Progenitor cell of endocrine pancreas (in vitro differentiated cells): Measurements from ENCODE around the gene HIRA. TPM values are rescaled to one million over a fixed set of nuclear protein-coding genes. Genes with fewer than 3 reads are reported as not detected.

Source experiments
- DNase-seq: peaks from one replicate; pipeline ENCODE4 v3.0.0; 2021; ENCODE audit warnings: low spot score; ENCODE audit not compliant: unreplicated experiment
- H3K27ac Mint-ChIP-seq: 2 replicates; pipeline ENCODE4 v1.8.0; 2021; ENCODE audit warnings: mild to moderate bottlenecking, moderate library complexity, mixed read lengths
- H3K27me3 Mint-ChIP-seq: 2 replicates; pipeline ENCODE4 v1.8.0; 2021; ENCODE audit warnings: mixed read lengths
- H3K36me3 Mint-ChIP-seq: 2 replicates; pipeline ENCODE4 v1.8.0; 2022; ENCODE audit warnings: mixed read lengths; ENCODE audit not compliant: insufficient read depth
- H3K4me1 Mint-ChIP-seq: 2 replicates; pipeline ENCODE4 v1.8.0; 2021; ENCODE audit warnings: low read depth, mixed read lengths
- H3K4me3 Mint-ChIP-seq: 2 replicates; pipeline ENCODE4 v1.8.0; 2021; ENCODE audit warnings: low read depth, mild to moderate bottlenecking, moderate library complexity, mixed read lengths
- H3K9me3 Mint-ChIP-seq: 2 replicates; pipeline ENCODE4 v1.8.0; 2021; ENCODE audit warnings: low read depth, mixed read lengths
- CTCF ChIP-seq: fragments of 200-600 bp; sonication (generic); IDR thresholded peaks from one replicate; pipeline ENCODE4 v1.5.0; 2021; ENCODE audit warnings: antibody characterized with exemption, mild to moderate bottlenecking; ENCODE audit not compliant: unreplicated experiment
- total RNA-seq: library from RNA; stranded (reverse); gene quantifications from 2 replicates; pipeline ENCODE4 v1.2.1, GENCODE V29; 2021

HIRA gene
- total RNA-seq, 1 donor from 2014 or later, result 45.3 TPM

GRCh38 chr22:19360862-19361261, 70.7 kb downstream of the HIRA start:
- no peak overlapping the region for H3K4me3 Mint-ChIP-seq
- no peak for DNase-seq
- H3K4me1 Mint-ChIP-seq, result peaks cover 2% of the 10 kb centered on the region
- no peak overlapping the region for H3K27ac Mint-ChIP-seq
- no peaks in the 10 kb centered on the region for H3K9me3 Mint-ChIP-seq
- H3K36me3 Mint-ChIP-seq, result peaks cover 18% of the 10 kb centered on the region
- TF ChIP-seq CTCF, result no peak
- H3K27me3 Mint-ChIP-seq, result no peaks in the 10 kb centered on the region

GRCh38 chr22:19360300-19360792, 71.2 kb downstream of the HIRA start:
- Mint-ChIP-seq H3K4me3 (no peak overlapping the region), H3K27me3 (no peaks in the 10 kb centered on the region), H3K9me3 (no peaks in the 10 kb centered on the region), H3K27ac (no peak overlapping the region), H3K36me3 (peaks cover 20% of the 10 kb centered on the region), H3K4me1 (peaks cover 2% of the 10 kb centered on the region)
- TF ChIP-seq CTCF, result no peak
- no peak for DNase-seq

DNA sequence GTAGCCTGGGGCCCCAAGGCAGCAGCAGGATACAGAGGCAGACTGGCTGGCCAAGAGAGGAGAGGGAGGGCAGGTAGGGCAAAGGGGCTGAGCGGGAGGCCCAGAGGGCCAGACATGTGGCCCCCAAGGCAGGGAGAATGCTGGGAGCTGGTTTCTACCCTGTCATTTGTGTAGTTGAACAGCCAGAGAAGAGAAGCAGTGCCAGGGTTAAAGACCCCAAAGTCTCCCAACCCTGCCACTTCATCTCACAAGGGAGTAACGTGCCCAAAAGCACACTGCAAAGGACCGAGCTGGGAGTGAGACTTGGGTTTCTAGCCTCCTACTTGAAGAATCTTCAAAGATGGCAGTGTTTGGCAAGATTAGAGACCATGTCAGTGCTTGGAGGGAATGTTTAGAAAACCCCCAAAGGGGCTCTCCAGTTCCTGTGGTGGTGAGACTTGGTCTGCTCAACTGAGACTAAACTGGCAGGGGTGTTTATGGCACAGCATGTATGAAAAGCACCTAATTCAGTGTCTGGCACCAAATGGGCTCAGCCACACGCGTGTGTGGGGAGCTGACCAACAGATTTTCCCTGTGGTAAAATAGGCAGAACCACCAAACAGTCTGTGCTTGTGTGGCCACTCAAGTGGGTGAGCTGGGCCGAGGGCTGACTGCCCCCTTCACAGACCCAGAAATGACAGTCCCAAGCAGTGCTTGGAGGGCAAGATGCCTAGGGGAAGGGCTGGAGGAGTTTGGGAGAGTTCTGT, 71.8 kb downstream of the HIRA start:
- peaks cover 2% of the 10 kb centered on the region for H3K4me1 Mint-ChIP-seq
- peaks cover 20% of the 10 kb centered on the region for H3K36me3 Mint-ChIP-seq
- no peaks in the 10 kb centered on the region for H3K27me3 Mint-ChIP-seq
- no peak overlapping the region for H3K4me3 Mint-ChIP-seq
- no peaks in the 10 kb centered on the region for H3K9me3 Mint-ChIP-seq
- no peak overlapping the region for H3K27ac Mint-ChIP-seq
- no peak for TF ChIP-seq CTCF
- DNase-seq, result no peak

DNA sequence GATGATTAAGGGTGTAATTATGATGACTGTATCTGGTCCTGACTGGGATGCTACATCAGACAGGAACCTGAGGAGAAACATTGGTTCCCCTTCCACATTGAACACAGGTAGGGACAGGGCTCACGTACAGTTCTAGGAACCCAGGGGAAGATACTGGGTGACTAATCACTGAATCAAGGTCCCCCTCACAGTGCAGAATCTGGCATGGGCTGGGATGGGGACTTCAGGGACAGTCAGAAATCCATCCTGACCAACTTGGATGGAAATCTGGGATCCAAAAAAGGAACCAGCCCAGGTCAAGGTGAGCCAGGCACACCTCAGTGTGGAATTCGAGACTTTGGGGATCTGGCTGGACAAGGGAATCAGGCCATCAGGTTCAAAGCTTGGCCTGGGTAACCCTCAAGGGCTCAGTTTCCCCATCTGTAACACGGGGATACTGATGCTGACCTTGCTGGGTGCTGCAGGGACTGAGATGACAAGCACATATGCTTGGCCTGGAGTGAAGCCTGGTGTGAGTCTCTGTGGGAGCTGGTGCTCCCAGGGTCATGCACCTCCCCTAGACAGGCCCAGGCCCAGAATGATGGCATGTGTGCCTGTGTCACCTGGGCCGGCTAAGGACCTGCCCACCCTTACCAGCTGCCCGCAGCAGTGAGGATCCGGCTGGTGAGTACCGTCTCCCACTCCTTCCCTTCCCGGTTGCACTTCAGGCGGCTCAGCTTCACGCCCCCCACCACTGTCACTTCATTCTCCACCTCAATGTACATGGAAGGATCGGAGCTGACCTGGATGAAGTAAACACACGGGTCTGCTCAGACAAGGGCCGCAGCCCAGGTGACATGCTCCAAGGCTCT, 72.6 kb downstream of the HIRA start:
- no peak for TF ChIP-seq CTCF
- no peaks in the 10 kb centered on the region for H3K9me3 Mint-ChIP-seq
- no peaks in the 10 kb centered on the region for H3K27me3 Mint-ChIP-seq
- no peak for DNase-seq
- peaks cover 18% of the 10 kb centered on the region for H3K36me3 Mint-ChIP-seq
- no peak overlapping the region for H3K4me3 Mint-ChIP-seq
- peaks cover 2% of the 10 kb centered on the region for H3K4me1 Mint-ChIP-seq
- H3K27ac Mint-ChIP-seq, result no peak overlapping the region

GRCh38 chr22:19358195-19358594, 73.3 kb downstream of the HIRA start:
- Mint-ChIP-seq H3K9me3 (no peaks in the 10 kb centered on the region), H3K36me3 (peaks cover 17% of the 10 kb centered on the region), H3K4me1 (peaks cover 2% of the 10 kb centered on the region), H3K27ac (no peak overlapping the region), H3K4me3 (no peak overlapping the region), H3K27me3 (no peaks in the 10 kb centered on the region)
- DNase-seq, result no peak
- no peak for TF ChIP-seq CTCF
